Activated naive CD4-positive, alpha-beta T cell treated with anti-CD3 and anti-CD28 coated beads for 36 hours (primary cell): ENCODE results near the gene VWA8. TPM values are rescaled to one million over a fixed set of nuclear protein-coding genes. Genes with fewer than 3 reads are reported as not detected.

Experiments
- CTCF ChIA-PET: fragments of 350-600 bp; sonication (Branson Sonifier 250); formaldehyde crosslinking; loops from one replicate; lab custom pipeline; 2021; ENCODE audit warnings: antibody characterized with exemption; lab: Charles Lee
- DNase-seq: peaks from one replicate; pipeline ENCODE4 v3.0.0-alpha.2; 2020
- H3K27ac Mint-ChIP-seq: one replicate; pipeline ENCODE4 v1.8.0; 2021; ENCODE audit warnings: mild to moderate bottlenecking, mixed read lengths
- H3K27me3 Mint-ChIP-seq: one replicate; pipeline ENCODE4 v1.8.0; 2021; ENCODE audit warnings: low read depth, mixed read lengths
- H3K36me3 Mint-ChIP-seq: one replicate; pipeline ENCODE4 v1.8.0; 2021; ENCODE audit warnings: low read depth, mixed read lengths
- H3K4me1 Mint-ChIP-seq: one replicate; pipeline ENCODE4 v1.8.0; 2021; ENCODE audit warnings: low read depth, mixed read lengths
- H3K4me3 Mint-ChIP-seq: one replicate; pipeline ENCODE4 v1.8.0; 2021; ENCODE audit warnings: mild to moderate bottlenecking, moderate library complexity, mixed read lengths
- H3K9me3 Mint-ChIP-seq: one replicate; pipeline ENCODE4 v1.8.0; 2021; ENCODE audit warnings: mixed read lengths
- intact Hi-C: fragments of 100-400 bp; cut with micrococcal nuclease; formaldehyde crosslinking; loops from one replicate; pipeline ENCODE4 v1.15.1; 2023
- total RNA-seq, 2 experiments: library from RNA; stranded (reverse); gene quantifications; one replicate each; pipeline ENCODE4 v1.2.3, GENCODE V29; 2021

Gene VWA8
- total RNA-seq, 2 experiments from 2014 or later, result 21.2 to 21.5 TPM

GRCh38 chr13:41609828-41610227, 351.1 kb downstream of the VWA8 start:
- Mint-ChIP-seq H3K36me3 (peaks cover 30% of the 10 kb centered on the region), H3K4me1 (no peaks in the 10 kb centered on the region)

GRCh38 chr13:41608839-41609177, 352.1 kb downstream of the VWA8 start:
- Mint-ChIP-seq H3K9me3 (no peaks in the 10 kb centered on the region), H3K36me3 (peaks cover 30% of the 10 kb centered on the region), H3K4me1 (no peaks in the 10 kb centered on the region), H3K27me3 (no peaks in the 10 kb centered on the region), H3K27ac (no peak overlapping the region), H3K4me3 (no peak overlapping the region)
- intact Hi-C loops, result no loop called here
- no peak for DNase-seq
- CTCF ChIA-PET, result interaction anchor here (1.0 kb wide), 1 partner anchor 41 kb away, joined by 3 read pairs; no protein-coding TSS in a partner anchor

More at GRCh38 chr13:41609828-41610227, 351.1 kb downstream of the VWA8 start:
- no peaks in the 10 kb centered on the region for H3K27me3 Mint-ChIP-seq
- no peaks in the 10 kb centered on the region for H3K9me3 Mint-ChIP-seq
- CTCF ChIA-PET, result no interaction called here
- H3K4me3 Mint-ChIP-seq, result no peak overlapping the region
- no peak for DNase-seq
- intact Hi-C loops, result no loop called here
- no peak overlapping the region for H3K27ac Mint-ChIP-seq

DNA sequence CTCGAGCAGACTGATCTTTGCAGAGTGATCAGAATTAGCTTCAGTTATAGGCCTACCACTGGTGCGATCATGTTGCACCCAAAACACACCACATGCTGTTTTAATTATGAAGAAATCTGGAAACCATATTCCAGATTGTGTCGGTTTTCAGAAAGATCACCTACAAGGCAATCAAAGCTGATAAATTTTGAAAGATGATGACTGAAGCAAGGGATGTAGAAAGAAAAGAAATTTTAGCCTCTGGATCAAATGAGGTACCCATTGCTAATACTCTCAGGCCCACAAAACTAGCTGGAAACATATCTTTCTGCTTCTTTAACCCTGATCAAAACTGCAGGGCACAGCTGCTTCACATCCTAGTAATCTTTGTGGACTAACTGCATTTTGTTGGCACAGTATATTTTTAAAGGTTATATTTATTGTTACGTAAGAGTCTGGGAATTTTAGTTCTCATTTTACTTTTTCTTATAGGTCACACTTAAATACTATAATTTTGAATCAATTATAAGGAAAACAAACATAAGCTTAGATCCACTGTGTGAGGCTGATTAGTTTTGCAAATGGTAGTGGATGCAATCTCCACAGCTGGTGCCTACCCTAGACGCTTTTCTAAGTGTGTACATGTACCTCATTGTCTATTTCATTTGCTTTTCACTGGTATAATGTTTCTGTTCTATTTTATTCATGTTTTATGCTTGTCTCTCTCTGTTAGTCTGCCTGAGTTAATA, 352.6 kb downstream of the VWA8 start:
- H3K27ac Mint-ChIP-seq, result no peak overlapping the region
- no peaks in the 10 kb centered on the region for H3K4me1 Mint-ChIP-seq
- CTCF ChIA-PET, result interaction anchor here (1.0 kb wide), 1 partner anchor 42 kb away, joined by 3 read pairs; no protein-coding TSS in a partner anchor
- H3K4me3 Mint-ChIP-seq, result no peak overlapping the region
- no peaks in the 10 kb centered on the region for H3K9me3 Mint-ChIP-seq
- H3K36me3 Mint-ChIP-seq, result peaks cover 33% of the 10 kb centered on the region
- no peak for DNase-seq
- intact Hi-C loops, result no loop called here
- H3K27me3 Mint-ChIP-seq, result no peaks in the 10 kb centered on the region

DNA sequence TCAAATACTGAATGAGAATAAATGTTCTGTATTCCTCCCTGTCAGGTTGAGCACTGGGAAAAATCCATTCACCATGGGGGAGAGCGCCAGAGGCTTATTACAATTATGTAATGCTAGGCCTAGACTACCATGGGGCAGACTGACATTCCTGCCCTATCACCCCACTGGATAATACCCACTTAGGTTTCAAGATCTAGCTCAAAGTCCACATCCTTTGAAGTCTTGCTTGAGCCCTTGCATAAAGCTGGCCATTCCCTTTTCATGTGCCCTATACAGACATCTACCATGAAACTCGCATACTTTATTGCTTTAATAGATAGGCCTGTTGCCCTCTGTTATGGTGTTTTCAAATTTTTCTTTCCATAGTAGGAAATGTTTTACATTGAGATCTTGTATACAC, 354.3 kb downstream of the VWA8 start:
- Mint-ChIP-seq H3K27ac (no peak overlapping the region), H3K4me3 (no peak overlapping the region), H3K9me3 (no peaks in the 10 kb centered on the region), H3K36me3 (peaks cover 38% of the 10 kb centered on the region), H3K4me1 (no peaks in the 10 kb centered on the region), H3K27me3 (no peaks in the 10 kb centered on the region)
- CTCF ChIA-PET, result no interaction called here
- DNase-seq, result no peak
- intact Hi-C loops, result no loop called here

DNA sequence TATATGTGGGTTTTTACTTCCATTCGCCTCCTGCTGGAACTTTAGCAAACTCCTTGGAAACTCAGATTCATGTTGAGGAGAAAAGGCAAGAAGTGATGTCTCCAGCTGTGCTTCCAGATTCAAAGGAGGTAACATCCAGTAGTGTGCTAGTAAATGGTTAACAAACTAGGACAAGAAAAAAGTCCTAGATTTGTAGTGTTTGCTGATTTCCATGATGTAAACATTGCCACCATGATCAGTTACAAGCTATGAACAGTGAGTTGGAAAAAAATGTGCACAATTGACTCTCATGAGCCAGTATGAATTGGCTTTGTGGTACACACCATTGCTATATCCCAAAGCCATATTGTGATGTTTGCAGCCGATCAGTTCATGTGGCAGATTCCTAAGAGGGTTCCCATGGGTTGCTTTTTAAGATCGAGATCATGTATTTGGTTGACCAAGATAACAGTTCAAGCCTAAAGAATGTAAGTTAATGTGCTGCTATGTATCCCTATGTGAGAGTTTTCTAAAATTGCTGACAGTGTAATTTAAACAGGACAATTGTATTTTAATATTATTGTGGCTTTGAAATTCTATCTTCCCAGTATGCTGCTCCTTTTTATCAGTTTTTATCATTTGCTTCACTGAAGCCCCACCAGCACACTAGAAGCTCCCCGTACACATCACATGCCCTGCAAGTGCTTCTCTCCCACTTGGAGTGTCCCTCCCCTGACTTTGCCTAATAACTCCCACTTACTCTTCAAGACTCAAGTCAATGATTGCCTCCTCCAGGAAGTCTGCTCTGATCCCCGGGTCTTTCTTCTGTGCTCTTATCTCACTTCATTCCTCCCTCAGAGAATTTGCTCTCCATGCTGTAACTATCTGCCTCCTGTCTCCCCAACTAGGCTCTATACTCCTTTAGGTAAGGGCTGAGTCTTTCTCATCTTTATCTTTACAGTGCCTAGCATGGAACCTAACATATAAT, 355.3 kb downstream of the VWA8 start:
- no peak overlapping the region for H3K4me3 Mint-ChIP-seq
- H3K9me3 Mint-ChIP-seq, result no peaks in the 10 kb centered on the region
- H3K4me1 Mint-ChIP-seq, result no peaks in the 10 kb centered on the region
- no peak overlapping the region for H3K27ac Mint-ChIP-seq
- H3K36me3 Mint-ChIP-seq, result peaks cover 42% of the 10 kb centered on the region
- intact Hi-C loops, result no loop called here
- CTCF ChIA-PET, result interaction anchor here (0.9 kb wide), 1 partner anchor 113 kb away, joined by 3 read pairs; no protein-coding TSS in a partner anchor
- no peak for DNase-seq
- H3K27me3 Mint-ChIP-seq, result no peaks in the 10 kb centered on the region

DNA sequence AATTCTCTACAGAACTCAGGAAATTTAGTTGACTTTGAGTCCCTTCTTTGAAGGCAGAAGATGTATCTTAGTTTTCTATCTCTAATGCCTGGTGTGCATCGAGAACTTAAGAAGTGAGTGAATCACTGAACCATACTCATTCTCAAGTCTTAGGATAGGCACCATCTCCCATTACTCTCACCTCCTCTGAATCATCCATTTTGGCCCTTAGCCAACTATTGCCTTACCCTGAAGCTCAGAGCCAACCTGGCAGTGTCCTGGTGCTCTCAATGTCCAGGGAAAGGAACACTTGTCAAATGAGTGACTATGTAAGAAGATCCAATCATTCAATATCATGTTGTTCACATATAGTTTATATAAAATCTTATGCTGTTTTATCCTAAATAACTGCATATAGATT, 357.0 kb downstream of the VWA8 start:
- no peak overlapping the region for H3K4me3 Mint-ChIP-seq
- H3K9me3 Mint-ChIP-seq, result no peaks in the 10 kb centered on the region
- no peak overlapping the region for H3K27ac Mint-ChIP-seq
- peaks cover 40% of the 10 kb centered on the region for H3K36me3 Mint-ChIP-seq
- intact Hi-C loops, result no loop called here
- no peaks in the 10 kb centered on the region for H3K4me1 Mint-ChIP-seq
- DNase-seq, result no peak
- no peaks in the 10 kb centered on the region for H3K27me3 Mint-ChIP-seq
- CTCF ChIA-PET, result no interaction called here

DNA sequence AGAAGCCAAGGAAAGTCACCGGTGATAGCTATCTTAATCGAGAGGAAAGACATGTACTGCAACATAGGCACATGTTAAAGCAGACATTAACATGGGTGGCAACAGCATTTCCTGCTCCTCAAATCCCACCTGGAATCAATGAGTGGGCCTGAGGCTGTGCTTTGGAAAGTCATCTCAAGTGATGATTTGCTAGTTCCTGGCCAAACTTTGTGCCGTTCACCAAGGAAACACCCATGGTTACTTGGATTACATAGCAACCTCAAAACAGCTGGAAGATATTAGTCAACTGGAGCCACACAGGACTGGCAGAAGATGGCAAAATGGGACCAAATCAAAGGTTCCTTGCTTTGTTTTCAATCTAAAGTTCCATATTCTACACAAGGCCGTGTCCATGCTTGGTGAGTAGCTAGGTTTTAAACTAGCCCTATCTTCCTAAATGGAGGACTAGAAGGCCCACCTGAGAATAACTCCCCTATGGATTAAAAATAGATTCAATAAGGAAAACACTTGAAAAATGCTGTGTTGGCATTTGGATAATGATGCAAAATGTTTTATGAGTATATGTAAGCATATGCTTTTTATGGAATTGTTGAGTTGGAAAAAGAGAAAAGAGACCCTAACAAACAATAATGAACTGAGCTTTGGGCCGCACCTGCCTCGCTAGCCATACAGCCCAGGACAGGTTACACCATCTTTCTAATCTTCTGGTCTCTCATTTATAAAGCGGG, 359.0 kb downstream of the VWA8 start:
- Mint-ChIP-seq H3K27me3 (no peaks in the 10 kb centered on the region), H3K36me3 (peaks cover 39% of the 10 kb centered on the region), H3K4me1 (peaks cover 4% of the 10 kb centered on the region), H3K4me3 (no peak overlapping the region), H3K9me3 (no peaks in the 10 kb centered on the region), H3K27ac (no peak overlapping the region)
- intact Hi-C loops, result no loop called here
- CTCF ChIA-PET, result no interaction called here
- no peak for DNase-seq

- Mint-ChIP-seq H3K4me1 (peaks cover 7% of the 10 kb centered on the region), H3K36me3 (peaks cover 27% of the 10 kb centered on the region), H3K27me3 (no peaks in the 10 kb centered on the region), H3K4me3 (no peak overlapping the region), H3K27ac (no peak overlapping the region), H3K9me3 (no peaks in the 10 kb centered on the region)
- CTCF ChIA-PET, result interaction anchor here (0.7 kb wide), 1 partner anchor 11 kb away, joined by 3 read pairs; no protein-coding TSS in a partner anchor
- DNase-seq, result no peak
- intact Hi-C loops, result no loop called here
Measured at GRCh38 chr13:41599619-41600018, 361.3 kb downstream of the VWA8 start.

DNA sequence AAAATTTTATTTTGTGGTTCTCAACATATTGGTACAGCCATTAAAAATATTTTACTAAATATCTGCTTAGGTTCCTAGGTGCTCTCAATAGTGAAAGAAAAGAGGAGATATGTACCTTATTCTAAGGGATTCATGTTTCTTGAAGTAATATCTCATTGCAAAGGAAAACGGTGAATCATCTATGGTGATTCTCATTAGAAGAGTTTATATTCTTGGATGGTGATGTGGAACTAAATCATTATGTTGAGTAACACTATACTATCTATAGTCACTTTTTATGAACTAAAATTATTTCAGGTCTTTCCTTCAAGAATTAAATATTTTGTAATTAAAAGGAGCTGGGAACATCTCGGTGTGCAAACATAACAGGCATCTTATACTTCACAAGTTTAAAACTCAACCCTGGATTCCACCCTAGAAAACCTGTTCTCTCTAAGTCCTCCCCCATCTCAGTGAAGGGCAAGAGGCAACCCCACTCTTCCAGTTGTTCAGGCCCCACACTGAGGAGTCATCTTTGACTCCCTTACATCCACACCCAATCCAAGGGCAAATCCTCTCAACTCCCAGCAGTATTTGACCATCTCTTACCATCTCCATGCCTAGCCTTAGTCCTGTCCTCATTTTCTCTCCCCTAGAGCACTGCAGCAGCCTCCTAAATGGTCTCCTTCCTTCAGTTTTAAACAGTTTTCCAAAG, 363.4 kb downstream of the VWA8 start:
- DNase-seq, result no peak
- H3K9me3 Mint-ChIP-seq, result no peaks in the 10 kb centered on the region
- peaks cover 20% of the 10 kb centered on the region for H3K36me3 Mint-ChIP-seq
- H3K4me3 Mint-ChIP-seq, result no peak overlapping the region
- intact Hi-C loops, result no loop called here
- H3K27me3 Mint-ChIP-seq, result no peaks in the 10 kb centered on the region
- H3K4me1 Mint-ChIP-seq, result peaks cover 7% of the 10 kb centered on the region
- H3K27ac Mint-ChIP-seq, result no peak overlapping the region
- CTCF ChIA-PET, result interaction anchor here (0.8 kb wide), 1 partner anchor 46 kb away, joined by 4 read pairs; no protein-coding TSS in a partner anchor

GRCh38 chr13:41596190-41596589, 364.7 kb downstream of the VWA8 start:
- Mint-ChIP-seq H3K9me3 (no peaks in the 10 kb centered on the region), H3K27ac (no peak overlapping the region), H3K27me3 (no peaks in the 10 kb centered on the region), H3K36me3 (peaks cover 17% of the 10 kb centered on the region), H3K4me1 (peaks cover 7% of the 10 kb centered on the region), H3K4me3 (no peak overlapping the region)
- CTCF ChIA-PET, result interaction anchor here (0.6 to 1.1 kb wide), 2 partner anchors 78 to 136 kb away, joined by 3 to 4 read pairs; no protein-coding TSS in a partner anchor
- DNase-seq, result no peak
- intact Hi-C loops, result no loop called here

GRCh38 chr13:41595298-41595697, 365.6 kb downstream of the VWA8 start:
- Mint-ChIP-seq H3K27ac (no peak overlapping the region), H3K4me1 (peaks cover 10% of the 10 kb centered on the region), H3K36me3 (peaks cover 13% of the 10 kb centered on the region), H3K4me3 (no peak overlapping the region), H3K9me3 (no peaks in the 10 kb centered on the region), H3K27me3 (no peaks in the 10 kb centered on the region)
- CTCF ChIA-PET, result no interaction called here
- DNase-seq, result no peak
- intact Hi-C loops, result no loop called here
